Measurements from ENCODE around the gene TXNL4B.

The TXNL4B gene

GRCh38 chr16:72093448-72094265 lies at the start of gene TXNL4B, which contains the start of gene DHX38:
Gene TXNL4B, minus strand, starts transcription at chr16:72093620. Its CDS starts 2,871 bp downstream, at chr16:72090749.
Gene DHX38, plus strand, starts transcription at chr16:72093847. Its CDS starts 2,311 bp downstream, at chr16:72096158.
- H3K4me3 ChIP-seq (ENCODE audit: low read length), result peak within 1 kb of the TSS; percentile 93
- TF ChIP-seq, protein P1, sequence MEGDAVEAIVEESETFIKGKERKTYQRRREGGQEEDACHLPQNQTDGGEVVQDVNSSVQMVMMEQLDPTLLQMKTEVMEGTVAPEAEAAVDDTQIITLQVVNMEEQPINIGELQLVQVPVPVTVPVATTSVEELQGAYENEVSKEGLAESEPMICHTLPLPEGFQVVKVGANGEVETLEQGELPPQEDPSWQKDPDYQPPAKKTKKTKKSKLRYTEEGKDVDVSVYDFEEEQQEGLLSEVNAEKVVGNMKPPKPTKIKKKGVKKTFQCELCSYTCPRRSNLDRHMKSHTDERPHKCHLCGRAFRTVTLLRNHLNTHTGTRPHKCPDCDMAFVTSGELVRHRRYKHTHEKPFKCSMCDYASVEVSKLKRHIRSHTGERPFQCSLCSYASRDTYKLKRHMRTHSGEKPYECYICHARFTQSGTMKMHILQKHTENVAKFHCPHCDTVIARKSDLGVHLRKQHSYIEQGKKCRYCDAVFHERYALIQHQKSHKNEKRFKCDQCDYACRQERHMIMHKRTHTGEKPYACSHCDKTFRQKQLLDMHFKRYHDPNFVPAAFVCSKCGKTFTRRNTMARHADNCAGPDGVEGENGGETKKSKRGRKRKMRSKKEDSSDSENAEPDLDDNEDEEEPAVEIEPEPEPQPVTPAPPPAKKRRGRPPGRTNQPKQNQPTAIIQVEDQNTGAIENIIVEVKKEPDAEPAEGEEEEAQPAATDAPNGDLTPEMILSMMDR (IDR thresholded peaks at IDR 0.05; ENCODE audit: insufficient read depth, low read depth, low read length, missing control alignments), result no peak
- peak; percentile 99 for DNase-seq (ENCODE audit: low read depth)

- no peak for DNase-seq (ENCODE audit: low read depth)
- H3K4me3 ChIP-seq (ENCODE audit: low read length), result no peak overlapping the region
- TF ChIP-seq, protein P1 (IDR thresholded peaks at IDR 0.05; ENCODE audit: insufficient read depth, low read depth, low read length, missing control alignments), result no peak
Measured at GRCh38 chr16:72142476-72142875, 49.1 kb upstream of the TXNL4B start.

DNA sequence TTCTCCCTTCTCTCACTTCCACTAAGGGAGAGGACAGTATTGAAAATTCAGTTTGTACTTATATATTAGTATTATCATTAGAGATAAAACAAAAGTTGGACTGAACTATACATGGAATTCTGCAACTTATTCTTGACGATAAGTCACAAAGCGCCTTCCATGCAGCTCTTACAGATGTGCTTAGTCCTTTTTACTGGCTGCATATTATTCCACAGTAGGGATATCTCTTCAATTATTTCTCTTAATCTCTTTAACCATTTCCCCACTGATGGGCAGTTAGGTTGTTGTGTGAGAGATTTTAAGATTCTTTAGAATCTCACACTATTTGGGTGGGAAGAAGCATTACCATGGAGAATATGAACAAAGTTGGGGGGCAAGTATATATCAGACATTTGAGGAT lies 46.5 kb upstream of the TXNL4B start:
- no peak for DNase-seq (ENCODE audit: low read depth)
- no peak overlapping the region for H3K4me3 ChIP-seq (ENCODE audit: low read length)
- TF ChIP-seq, protein P1 (IDR thresholded peaks at IDR 0.05; ENCODE audit: insufficient read depth, low read depth, low read length, missing control alignments), result no peak

DNA sequence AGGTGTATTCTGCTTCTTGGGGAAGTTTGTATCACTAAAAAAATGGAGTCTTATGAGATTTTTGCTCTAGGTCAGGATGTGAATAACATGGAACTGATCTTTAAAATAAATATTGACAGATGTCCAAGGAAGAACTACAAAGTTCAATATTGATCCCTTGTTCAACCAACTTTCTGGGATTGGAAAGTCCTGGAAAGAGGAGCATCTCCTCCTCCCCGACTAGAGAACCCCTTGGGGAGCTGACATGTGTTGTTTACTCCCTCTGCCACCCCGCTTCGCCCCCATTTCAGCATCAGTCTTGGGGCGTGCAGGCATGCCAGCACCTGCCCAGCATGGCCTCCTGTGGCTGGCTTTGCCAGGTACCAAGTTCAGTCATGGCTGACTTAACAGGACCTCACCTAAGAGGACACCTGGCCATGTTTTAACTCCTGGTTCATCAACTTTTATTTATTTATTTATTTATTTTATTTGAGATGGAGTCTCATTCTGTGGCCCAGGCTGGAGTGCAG lies 44.7 kb upstream of the TXNL4B start:
- DNase-seq (ENCODE audit: low read depth), result no peak
- H3K4me3 ChIP-seq (ENCODE audit: low read length), result no peak overlapping the region
- TF ChIP-seq, protein P1 (IDR thresholded peaks at IDR 0.05; ENCODE audit: insufficient read depth, low read depth, low read length, missing control alignments), result no peak

- no peak for DNase-seq (ENCODE audit: low read depth)
- no peak overlapping the region for H3K4me3 ChIP-seq (ENCODE audit: low read length)
- TF ChIP-seq, protein P1 (IDR thresholded peaks at IDR 0.05; ENCODE audit: insufficient read depth, low read depth, low read length, missing control alignments), result no peak
Measured at GRCh38 chr16:72137380-72138063, 44.1 kb upstream of the TXNL4B start.

GRCh38 chr16:72134507-72134906 lies 41.1 kb upstream of the TXNL4B start:
- H3K4me3 ChIP-seq (ENCODE audit: low read length), result no peak overlapping the region
- TF ChIP-seq, protein P1 (IDR thresholded peaks at IDR 0.05; ENCODE audit: insufficient read depth, low read depth, low read length, missing control alignments), result no peak
- DNase-seq (ENCODE audit: low read depth), result no peak
